ENCODE measurements around the gene EYA2.

- TF ChIP-seq CTCF (IDR thresholded peaks at IDR 0.05 in 4 of 5, conservative IDR thresholded peaks at IDR 0.05 in 1 of 5): no peak
- TF ChIP-seq POLR2A (IDR thresholded peaks at IDR 0.05): no peak
Observed at GRCh38 chr20:47148059-47148458, 253.4 kb downstream of the EYA2 start.
